KOPT-K1 (cell line): ENCODE results near the gene SLC6A19.
A peak's percentile ranks its signal among the peaks of the same experiment; 100 is the strongest.
"Not testable (repeated sequence)": the region's sequence is repeated elsewhere in the genome, so short reads cannot be mapped to it uniquely, and the experiment has no call there.

Experiments used
- H3K27ac ChIP-seq: fragments of 200-600 bp; sonication (generic); 2 replicates; pipeline ENCODE4 v1.5.1; 2016; ENCODE audit warnings: antibody characterized with exemption, mild to moderate bottlenecking, low read depth, low read length; ENCODE audit not compliant: poor library complexity, severe bottlenecking
- H3K36me3 ChIP-seq: fragments of 200-600 bp; sonication (generic); 2 replicates; pipeline ENCODE4 v1.5.1; 2017; ENCODE audit warnings: antibody characterized with exemption, mild to moderate bottlenecking, low read length, moderate library complexity; ENCODE audit not compliant: insufficient read depth
- H3K9me3 ChIP-seq: fragments of 200-600 bp; sonication (generic); 2 replicates; pipeline ENCODE4 v1.5.1; 2017; ENCODE audit warnings: antibody characterized with exemption, low read length, mild to moderate bottlenecking; ENCODE audit not compliant: insufficient read depth, poor library complexity, severe bottlenecking

SLC6A19 gene

GRCh38 chr5:1252681-1253080 lies 51.3 kb downstream of the SLC6A19 start:
- no peaks in the 10 kb centered on the region for H3K36me3 ChIP-seq
- no peaks in the 10 kb centered on the region for H3K9me3 ChIP-seq
- no peak overlapping the region for H3K27ac ChIP-seq

- Histone ChIP-seq H3K27ac (no peak overlapping the region), H3K9me3 (no peaks in the 10 kb centered on the region), H3K36me3 (no peaks in the 10 kb centered on the region)
Observed at GRCh38 chr5:1253456-1254105, 52.2 kb downstream of the SLC6A19 start.

GRCh38 chr5:1254196-1254595 lies 52.8 kb downstream of the SLC6A19 start:
- Histone ChIP-seq H3K27ac (peak overlapping the region; percentile 36), H3K36me3 (no peaks in the 10 kb centered on the region), H3K9me3 (no peaks in the 10 kb centered on the region)

GRCh38 chr5:1255081-1255561 lies 53.7 kb downstream of the SLC6A19 start:
- Histone ChIP-seq H3K27ac (peak overlapping the region; percentile 36), H3K9me3 (no peaks in the 10 kb centered on the region), H3K36me3 (no peaks in the 10 kb centered on the region)

- no peaks in the 10 kb centered on the region for H3K36me3 ChIP-seq
- no peak overlapping the region for H3K27ac ChIP-seq
- H3K9me3 ChIP-seq, result no peaks in the 10 kb centered on the region
Observed at GRCh38 chr5:1256776-1257175, 55.4 kb downstream of the SLC6A19 start.

GRCh38 chr5:1257363-1257762 lies 56.0 kb downstream of the SLC6A19 start:
- Histone ChIP-seq H3K27ac (no peak overlapping the region), H3K36me3 (no peaks in the 10 kb centered on the region), H3K9me3 (no peaks in the 10 kb centered on the region)

- Histone ChIP-seq H3K9me3 (no peaks in the 10 kb centered on the region), H3K27ac (no peak overlapping the region), H3K36me3 (no peaks in the 10 kb centered on the region)
Observed at GRCh38 chr5:1257841-1258240, 56.4 kb downstream of the SLC6A19 start.

- Histone ChIP-seq H3K27ac (no peak overlapping the region), H3K36me3 (no peaks in the 10 kb centered on the region), H3K9me3 (no peaks in the 10 kb centered on the region)
Observed at GRCh38 chr5:1259806-1260480, 58.5 kb downstream of the SLC6A19 start.

GRCh38 chr5:1261643-1262042 lies 60.2 kb downstream of the SLC6A19 start:
- Histone ChIP-seq H3K27ac (no peak overlapping the region), H3K9me3 (no peaks in the 10 kb centered on the region), H3K36me3 (no peaks in the 10 kb centered on the region)

GRCh38 chr5:1262381-1262780 lies 61.0 kb downstream of the SLC6A19 start:
- Histone ChIP-seq H3K36me3 (no peaks in the 10 kb centered on the region), H3K9me3 (no peaks in the 10 kb centered on the region), H3K27ac (no peak overlapping the region)

GRCh38 chr5:1264211-1264610 lies 62.8 kb downstream of the SLC6A19 start:
- no peak overlapping the region for H3K27ac ChIP-seq
- no peaks in the 10 kb centered on the region for H3K36me3 ChIP-seq
- H3K9me3 ChIP-seq, result no peaks in the 10 kb centered on the region

- no peaks in the 10 kb centered on the region for H3K36me3 ChIP-seq
- H3K9me3 ChIP-seq, result no peaks in the 10 kb centered on the region
- H3K27ac ChIP-seq, result no peak overlapping the region
Observed at GRCh38 chr5:1265026-1265425, 63.6 kb downstream of the SLC6A19 start.

GRCh38 chr5:1265461-1266455 lies 64.4 kb downstream of the SLC6A19 start:
- Histone ChIP-seq H3K27ac (no peak overlapping the region), H3K36me3 (no peaks in the 10 kb centered on the region), H3K9me3 (no peaks in the 10 kb centered on the region)

- H3K36me3 ChIP-seq, result no peaks in the 10 kb centered on the region
Observed at GRCh38 chr5:1266791-1267190, 65.4 kb downstream of the SLC6A19 start.

GRCh38 chr5:1267464-1267863 lies 66.1 kb downstream of the SLC6A19 start:
- H3K36me3 ChIP-seq, H3K9me3 ChIP-seq: not testable (repeated sequence)

More at GRCh38 chr5:1266791-1267190, 65.4 kb downstream of the SLC6A19 start:
- H3K9me3 ChIP-seq, result no peaks in the 10 kb centered on the region
- H3K27ac ChIP-seq, result no peak overlapping the region

More at GRCh38 chr5:1267464-1267863, 66.1 kb downstream of the SLC6A19 start:
- not testable (repeated sequence) for H3K27ac ChIP-seq
